Adipose tissue (tissue), 3 donors: ENCODE measurements around the gene SLC7A11. TPM values are rescaled to one million over a fixed set of nuclear protein-coding genes. Genes with fewer than 3 reads are reported as not detected.
"Not testable (repeated sequence)": the region's sequence is repeated elsewhere in the genome, so short reads cannot be mapped to it uniquely, and the experiment has no call there.

Experiments used
- H3K27ac ChIP-seq: one replicate; pipeline ENCODE4 v1.5.1; 2013; ENCODE audit warnings: low read depth, low read length
- WGBS, 3 donors: extraction: QIAGEN DNeasy Blood & Tissue Kit; methylation state at CpG; one replicate each; pipeline ENCODE4 v1.1.7; 2013; 5-methylcytosine and 5-hydroxymethylcytosine counted together
- polyA plus RNA-seq, 3 donors: library from polyadenylated mRNA; stranded (reverse); fragments of 200-250 nt; gene quantifications; one replicate each; pipeline ENCODE4 v1.2.3, GENCODE V29; 2013
- donor health status: healthy with polysubstance abuse.
- donor health status: Bipolar disorder and iron deficiency.
- donor health status: healthy.

The SLC7A11 gene
- polyA plus RNA-seq, 3 donors = 0.39 to 0.75 TPM; not detected in 1

DNA sequence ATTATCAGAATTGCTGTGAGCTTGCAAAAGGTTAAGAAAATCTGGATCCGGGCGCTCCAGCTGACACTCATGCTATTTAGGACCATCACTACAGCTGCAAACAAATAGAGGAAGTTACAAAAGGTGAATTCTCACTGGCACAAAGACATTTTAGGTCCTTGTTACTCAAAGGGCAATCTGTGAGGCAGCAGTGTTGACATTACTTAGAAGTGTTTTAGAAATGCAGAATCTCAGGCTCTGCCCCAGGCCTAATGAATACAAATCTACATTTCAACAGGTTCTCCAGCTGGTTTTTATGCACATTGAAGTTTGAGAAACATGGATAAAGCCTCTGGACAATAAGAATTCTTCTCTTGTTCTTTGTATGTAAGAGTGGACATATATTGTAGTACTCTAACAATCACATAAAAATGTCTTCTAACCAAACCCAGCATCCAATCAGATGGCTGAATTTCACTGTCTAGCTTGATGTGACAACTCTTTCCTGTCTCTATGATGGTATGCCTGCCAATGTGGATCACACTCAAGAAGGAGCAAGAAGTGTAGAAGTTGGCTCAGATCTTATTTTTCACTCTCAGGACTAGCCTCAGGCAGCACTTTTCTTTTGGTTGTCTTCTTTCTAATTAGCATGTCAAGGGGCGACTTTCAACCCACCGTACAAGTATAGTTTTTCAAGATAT is 18.8 kb downstream of the SLC7A11 start:
- H3K27ac ChIP-seq = no peak overlapping the region
- WGBS, 3 donors = 79 to 82% (median 81%) methylated on average over 4 of the region's 4 CpGs

DNA sequence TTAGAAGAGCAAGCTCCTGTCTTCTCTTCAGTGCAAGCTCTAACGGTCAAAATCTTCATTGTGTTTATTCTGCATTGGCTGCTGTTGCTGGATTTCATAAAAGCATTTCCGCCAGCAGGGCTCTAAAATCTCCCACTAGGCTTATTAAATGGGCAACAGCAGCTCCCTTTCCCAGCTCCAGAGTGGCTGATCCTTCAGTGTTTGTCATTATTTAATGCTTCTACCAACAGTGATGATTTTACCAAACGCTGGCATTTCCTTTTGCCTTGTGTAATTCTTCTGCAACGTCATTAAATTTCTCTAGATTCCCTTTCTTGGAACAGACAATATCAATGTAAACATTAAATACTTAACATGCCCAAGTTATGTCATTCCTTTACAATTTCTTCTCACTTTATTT is 20.1 kb downstream of the SLC7A11 start:
- H3K27ac ChIP-seq = no peak overlapping the region
- WGBS, 3 donors = 17 to 39% (median 31%) methylated on average over 4 of the region's 4 CpGs

DNA sequence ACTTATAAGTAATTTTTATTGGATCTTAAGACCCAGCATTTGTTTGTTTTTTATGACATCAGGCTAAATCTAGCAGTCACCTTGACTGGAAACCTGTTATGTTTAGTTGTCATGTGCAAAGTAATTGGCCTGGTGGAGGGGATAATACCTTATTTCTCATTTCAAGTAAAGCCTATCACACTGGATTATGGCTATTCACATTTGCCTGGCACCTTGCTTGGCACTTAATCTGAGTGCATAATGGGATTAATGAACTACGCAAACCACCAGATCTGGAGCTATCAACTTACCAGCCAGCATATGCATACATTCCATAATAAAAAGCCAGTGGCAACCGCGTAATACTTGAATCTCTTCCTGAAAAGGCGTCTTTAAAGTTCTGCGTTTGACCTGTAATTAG is 23.2 kb downstream of the SLC7A11 start:
- no peak overlapping the region for H3K27ac ChIP-seq
- WGBS, 3 donors = 78% methylated on average over 5 of the region's 5 CpGs

DNA sequence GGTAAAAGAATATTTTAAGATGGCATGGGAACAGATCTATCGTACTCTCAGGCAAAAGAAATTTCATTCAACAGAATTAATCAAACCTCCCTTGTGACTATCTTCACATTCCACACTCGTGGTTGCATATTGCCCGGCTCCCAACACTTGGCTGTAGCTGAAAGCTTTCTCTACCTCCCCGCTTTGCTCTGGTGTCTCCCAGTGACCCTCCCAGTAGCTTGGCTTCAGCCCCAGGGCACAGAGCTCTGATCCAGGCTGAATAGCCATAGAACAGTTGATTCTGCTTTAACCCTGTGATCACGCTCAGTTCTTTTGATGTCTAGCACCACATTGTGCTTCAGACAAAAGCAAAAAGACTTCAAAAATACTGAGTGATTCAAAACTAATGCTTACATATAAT is 24.6 kb downstream of the SLC7A11 start:
- WGBS, 3 donors = 84 to 92% (median 86%) methylated on average over 5 of the region's 5 CpGs

DNA sequence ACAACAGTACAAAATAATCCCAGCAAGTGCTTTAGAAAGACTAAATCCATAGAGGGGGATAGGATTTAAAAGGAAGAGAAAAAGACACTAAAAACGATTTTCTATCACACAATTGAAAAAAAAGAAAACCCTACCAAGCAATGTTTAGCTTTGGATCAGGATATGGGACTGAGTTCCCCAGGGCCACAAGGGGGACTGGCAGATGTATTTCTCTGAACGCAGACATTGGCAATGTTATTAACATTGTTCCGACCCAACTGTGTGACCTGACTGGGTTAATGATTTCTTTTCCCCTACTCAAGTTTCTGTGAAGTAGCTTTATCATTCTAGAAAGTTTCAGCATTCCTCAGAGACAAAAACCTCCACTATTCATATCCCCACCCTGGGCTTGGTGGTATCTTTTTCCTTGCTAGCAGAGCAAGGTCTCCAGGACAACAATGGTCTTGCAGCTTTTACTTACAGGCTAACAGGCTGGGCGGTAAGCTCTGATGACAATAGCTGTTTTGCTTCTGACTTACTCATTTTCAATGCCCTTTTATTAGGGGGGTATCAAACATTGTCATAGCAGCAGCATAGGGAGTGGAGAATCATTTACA is 25.8 kb downstream of the SLC7A11 start:
- no peak overlapping the region for H3K27ac ChIP-seq
- 52 to 77% (median 72%) methylated on average over 4 of the region's 4 CpGs for WGBS, 3 donors

More for the DNA sequence above, 24.6 kb downstream of the SLC7A11 start:
- H3K27ac ChIP-seq = no peak overlapping the region

DNA sequence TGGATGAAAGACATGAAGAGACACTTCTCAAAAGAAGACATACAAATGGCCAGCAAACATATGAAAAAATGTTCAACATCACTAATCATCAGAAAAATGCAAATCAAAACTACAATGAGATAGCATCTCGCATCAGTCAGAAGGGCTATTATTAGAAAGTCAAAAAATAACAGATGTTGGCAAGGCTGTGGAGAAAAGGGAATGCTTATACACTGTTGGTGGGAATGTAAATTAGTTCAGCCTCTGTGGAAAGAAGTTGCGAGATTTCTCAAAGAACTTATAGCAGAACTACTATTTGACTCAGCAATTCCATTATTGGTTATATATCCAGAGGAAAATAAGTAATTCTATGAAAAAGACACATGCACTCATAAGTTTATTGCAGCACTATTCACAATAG is 31.6 kb downstream of the SLC7A11 start:
- WGBS, 3 donors = 77 to 83% (median 78%) methylated on average over 2 of the region's 2 CpGs
- not testable (repeated sequence) for H3K27ac ChIP-seq

DNA sequence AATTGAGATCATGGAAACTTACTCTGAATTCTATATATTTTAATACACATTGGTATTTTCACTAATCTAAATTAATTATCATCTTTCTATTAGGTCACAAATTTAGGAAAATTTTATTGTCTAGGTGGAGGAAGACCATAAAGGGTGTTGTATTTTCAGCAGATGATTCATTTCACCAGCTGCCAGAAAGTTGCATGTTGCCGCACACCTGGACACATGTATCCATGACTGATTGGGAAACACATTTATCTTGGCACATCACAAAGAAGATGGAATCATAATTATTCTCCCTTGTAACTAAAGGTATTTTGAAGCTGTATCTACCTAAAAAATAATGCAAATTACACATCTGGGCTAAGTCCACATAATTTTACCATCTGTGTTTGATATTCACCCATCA is 33.1 kb downstream of the SLC7A11 start:
- 91 to 99% (median 96%) methylated on average over 1 of the region's 1 CpG for WGBS, 3 donors
- no peak overlapping the region for H3K27ac ChIP-seq

DNA sequence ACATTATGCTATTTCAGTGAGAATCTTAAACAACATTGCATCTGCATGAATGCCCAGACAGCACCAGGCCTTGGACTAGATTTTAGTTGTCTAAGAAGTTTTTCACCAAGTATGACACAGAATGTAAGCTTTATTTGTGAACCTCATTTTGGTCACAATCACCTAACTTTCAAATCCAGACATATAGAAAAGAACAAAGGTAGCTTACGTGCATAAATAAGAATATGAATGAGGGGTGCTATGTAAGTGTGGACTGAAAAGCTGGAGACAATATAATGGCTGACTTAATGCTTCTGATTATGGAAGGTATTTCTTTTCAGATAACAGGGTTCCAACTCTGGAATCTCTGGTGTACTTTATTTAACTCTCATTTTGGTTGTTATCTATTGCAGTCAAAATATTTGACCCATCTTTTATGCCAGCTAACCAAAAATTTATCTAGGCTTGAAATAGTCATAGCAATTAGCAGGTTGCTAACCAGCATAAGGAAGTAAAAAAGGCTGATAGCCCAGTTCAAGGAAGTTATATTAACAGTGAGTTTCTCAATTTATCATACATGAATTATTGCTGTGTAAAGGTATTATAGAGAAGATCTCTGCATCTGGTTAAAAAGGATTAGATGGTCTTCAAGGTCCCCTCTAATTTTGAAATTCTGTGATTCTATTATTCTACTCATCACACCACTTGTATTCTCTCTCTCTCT is 36.5 kb downstream of the SLC7A11 start:
- 89 to 95% (median 92%) methylated on average over 1 of the region's 1 CpG for WGBS, 3 donors
- H3K27ac ChIP-seq = no peak overlapping the region

DNA sequence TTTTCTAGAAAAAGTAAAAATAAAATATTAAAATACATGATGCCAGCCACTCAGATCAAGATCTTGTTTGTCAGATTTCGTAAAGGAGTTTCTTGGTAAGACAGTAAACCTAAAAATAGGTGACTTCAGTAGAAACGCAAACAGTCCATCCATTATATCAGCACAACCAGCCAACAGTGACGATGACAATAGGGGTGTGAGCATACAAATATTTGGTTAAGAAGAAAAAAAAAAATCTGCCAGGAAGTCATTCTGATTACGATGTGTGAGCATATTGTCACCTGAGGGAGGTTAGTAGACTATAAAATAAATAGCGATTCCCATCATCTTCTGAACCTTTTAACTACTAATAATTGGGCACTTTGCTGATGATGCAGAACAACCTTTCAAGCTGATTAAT is 37.6 kb downstream of the SLC7A11 start:
- H3K27ac ChIP-seq = no peak overlapping the region
- 60 to 88% (median 85%) methylated on average over 5 of the region's 5 CpGs for WGBS, 3 donors

DNA sequence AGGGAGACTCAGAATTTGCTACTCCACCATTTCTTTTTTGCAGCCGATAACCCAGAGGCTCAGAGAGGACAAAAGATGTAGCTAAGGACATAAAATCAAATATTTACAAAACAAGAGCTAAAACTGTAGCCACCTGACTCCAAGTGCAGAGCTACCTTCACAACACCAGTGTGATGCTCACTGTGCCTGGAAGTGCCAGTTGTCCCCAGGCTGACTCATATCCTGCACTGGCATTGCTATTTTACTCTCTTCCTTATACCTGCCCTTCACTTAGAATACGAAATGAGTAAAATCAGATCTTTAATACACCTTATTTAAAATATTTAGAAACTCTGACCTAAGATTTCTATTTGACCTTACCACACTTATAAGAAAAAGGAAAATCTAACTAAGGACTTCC is 39.5 kb downstream of the SLC7A11 start:
- WGBS, 3 donors = 89 to 95% (median 95%) methylated on average over 2 of the region's 2 CpGs
- no peak overlapping the region for H3K27ac ChIP-seq

DNA sequence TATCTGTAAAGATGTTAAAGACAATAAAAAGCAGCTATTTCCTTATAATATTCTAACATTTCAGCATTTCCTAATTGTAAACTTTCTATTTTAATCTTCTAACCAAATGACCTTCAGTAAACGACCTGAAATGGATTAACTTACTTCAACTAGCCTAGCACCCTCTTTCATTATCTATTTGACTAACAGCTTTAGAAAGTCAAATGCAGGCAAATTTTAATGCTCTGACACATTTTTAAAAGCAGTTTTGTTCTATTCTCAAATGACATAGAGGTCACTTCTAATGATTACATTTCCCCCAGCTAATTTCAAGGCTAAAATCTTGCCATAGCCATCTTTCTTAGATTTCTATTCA is 41.9 kb downstream of the SLC7A11 start:
- WGBS, 3 donors = 18 to 57% (median 30%) methylated on average over 1 of the region's 1 CpG

DNA sequence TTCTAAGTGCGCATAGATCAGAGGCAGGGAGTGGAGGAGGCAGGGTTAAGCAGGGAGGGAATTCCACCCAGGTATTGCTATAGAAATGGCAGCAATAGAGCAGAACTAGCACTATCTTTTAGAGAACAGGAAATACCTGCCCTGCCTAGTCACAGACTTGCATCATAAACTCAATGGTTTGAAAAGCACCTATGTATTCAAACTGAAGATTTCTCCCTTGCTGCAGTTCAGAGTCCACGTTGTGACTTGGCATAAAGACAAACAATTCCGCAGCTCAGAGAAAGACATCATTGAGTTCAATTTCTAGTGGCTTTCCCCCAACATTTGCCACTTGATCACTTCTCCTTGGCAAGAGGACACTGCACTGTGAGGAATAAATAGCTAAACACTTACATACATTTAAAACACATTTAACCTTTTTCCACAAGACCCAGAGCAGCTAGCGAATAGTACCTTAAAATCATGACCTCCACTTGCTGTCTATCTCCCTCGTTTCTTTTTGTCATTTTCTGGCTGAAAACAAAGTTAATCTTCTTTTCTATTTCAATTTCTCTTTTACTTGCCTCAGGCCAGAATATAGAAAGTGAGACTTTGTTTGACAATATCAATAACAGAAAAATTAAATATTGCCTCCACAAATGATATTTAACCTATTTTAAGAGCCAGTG is 42.4 kb downstream of the SLC7A11 start:
- 22 to 64% (median 59%) methylated on average over 5 of the region's 5 CpGs for WGBS, 3 donors
- no peak overlapping the region for H3K27ac ChIP-seq

More for the DNA sequence above, 41.9 kb downstream of the SLC7A11 start:
- H3K27ac ChIP-seq = no peak overlapping the region

DNA sequence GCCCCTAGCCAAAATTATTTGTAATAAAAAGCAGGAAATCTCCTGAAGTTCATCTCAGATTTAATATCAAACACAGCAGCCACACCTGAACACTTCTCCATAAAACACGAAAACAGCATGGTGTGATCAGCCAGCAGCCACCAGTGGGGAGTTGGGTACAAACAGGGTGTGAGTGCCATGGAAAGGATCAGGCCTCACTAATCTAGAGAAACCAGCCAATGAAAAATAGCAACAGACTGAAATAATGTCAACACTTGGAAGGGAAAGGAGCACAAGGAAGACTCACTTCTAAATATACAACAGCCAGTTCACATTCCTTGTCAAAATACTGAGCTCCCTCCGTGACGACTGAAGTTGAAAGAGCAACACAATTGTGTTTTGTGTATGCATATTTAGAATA is 46.0 kb downstream of the SLC7A11 start:
- 85 to 92% (median 88%) methylated on average over 3 of the region's 3 CpGs for WGBS, 3 donors
- no peak overlapping the region for H3K27ac ChIP-seq

DNA sequence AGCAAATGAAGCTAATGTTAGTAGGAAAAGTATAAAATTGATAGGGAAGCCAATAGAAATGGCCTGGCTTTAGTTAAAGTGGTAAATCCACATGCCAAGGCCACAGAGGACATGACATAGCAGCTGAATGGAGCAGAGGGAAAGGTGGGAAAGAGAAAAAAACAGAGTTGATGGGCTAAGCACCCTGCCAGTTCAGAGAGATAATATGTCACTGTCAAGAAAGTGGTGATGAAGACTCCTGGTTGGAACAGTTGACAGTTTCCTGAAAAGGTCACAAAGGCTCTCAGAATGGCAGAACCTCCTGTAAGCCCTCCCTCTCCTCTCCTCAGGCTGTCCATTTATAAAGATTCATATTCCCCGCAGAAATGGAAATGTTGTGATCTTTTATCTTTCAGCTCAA is 48.2 kb downstream of the SLC7A11 start:
- H3K27ac ChIP-seq = no peak overlapping the region
- 96 to 100% (median 100%) methylated on average over 1 of the region's 1 CpG for WGBS, 3 donors

DNA sequence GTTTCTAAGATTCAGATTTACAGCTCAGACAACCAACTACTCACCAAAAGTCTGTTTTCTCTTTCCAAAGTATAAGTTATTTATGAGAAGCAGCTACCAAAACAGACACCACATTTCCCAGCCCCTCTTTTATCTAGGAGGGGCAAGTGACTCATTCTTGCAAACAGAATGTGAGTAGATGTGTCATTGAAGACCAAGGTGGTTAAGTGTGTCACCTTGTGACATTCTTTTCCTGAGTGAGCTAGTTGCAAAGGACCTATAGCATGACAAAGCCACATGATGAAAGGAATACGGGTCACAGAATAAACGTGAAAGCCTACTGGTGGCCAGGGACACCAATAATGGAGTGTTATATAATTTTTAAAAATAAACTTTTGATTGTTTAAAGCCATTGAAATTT is 50.0 kb downstream of the SLC7A11 start:
- no peak overlapping the region for H3K27ac ChIP-seq
- WGBS, 3 donors = 87 to 92% (median 89%) methylated on average over 2 of the region's 2 CpGs

DNA sequence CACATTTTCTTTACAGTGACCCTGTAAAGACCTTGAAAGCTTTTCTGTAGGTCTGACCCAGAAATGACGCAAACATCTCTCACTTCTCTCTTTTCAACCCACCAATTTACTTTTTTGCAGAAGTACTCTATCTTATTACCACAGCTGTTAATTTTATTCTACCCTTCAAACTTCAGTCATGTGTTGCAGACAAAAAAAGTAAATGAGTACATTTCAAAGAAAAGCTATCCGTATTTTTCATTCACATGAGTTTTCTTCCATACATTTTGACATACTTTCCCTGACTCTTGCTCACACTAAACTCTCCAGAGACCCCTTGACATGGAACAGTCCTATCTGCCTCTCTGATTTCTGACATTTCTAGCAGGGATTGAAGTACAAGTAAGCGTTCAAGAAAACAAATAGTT is 51.7 kb downstream of the SLC7A11 start:
- 49 to 74% (median 52%) methylated on average over 3 of the region's 3 CpGs for WGBS, 3 donors
- no peak overlapping the region for H3K27ac ChIP-seq

DNA sequence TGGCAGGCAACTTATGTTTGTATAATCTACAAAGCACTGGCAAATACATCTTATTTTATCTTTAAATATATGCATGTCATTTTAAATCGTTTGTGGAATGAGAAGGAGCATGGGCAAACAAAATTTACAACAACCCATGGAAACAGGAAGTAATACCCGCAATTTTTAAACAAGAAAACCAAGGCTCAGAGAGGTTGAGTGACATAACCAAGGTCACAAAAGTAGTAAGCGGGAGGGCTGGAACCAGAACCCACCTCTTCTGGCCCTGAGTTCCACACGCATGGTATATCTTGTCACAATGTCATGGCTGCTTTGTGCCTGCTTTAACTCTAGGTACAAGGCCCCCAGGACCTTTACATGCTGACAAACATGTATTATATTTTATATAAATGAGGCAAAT is 52.9 kb downstream of the SLC7A11 start:
- WGBS, 3 donors = 55 to 67% (median 67%) methylated on average over 4 of the region's 4 CpGs
- no peak overlapping the region for H3K27ac ChIP-seq

DNA sequence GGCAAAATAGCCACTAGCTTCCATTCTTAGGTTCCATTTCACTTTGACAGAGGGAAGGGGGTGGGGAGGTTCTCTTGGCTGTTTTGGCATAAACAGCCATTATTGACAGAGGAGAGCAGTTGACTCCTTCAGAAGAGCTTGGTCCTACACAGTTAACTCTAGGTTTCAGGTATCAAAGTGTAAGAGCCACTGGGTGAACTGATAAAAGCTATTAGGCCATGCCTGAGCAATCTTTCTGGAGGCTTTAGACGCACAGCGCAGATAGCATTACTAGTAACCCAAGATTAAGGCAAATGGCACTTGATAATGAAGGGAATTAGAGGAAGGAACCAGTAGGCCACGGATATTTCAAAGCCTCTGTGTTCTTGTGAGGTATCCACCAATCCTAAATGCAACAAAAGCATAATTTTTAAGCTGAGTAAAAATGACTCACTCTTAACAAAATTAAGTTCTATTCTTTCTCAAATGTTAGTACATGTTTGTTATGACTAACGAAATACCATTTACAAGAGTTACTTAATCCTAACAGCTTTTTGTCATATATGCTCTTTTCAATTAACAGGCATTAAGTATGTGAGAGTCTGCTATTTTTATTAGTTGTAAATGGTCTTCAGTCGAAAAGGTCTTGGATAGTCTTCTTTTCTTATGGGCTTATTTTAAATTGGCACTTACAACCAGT is 53.6 kb downstream of the SLC7A11 start:
- 82 to 91% (median 90%) methylated on average over 5 of the region's 5 CpGs for WGBS, 3 donors
- H3K27ac ChIP-seq = no peak overlapping the region
